ENCODE measurements around the gene VTI1A. TPM values are rescaled to one million over a fixed set of nuclear protein-coding genes. Genes with fewer than 3 reads are reported as not detected.

The VTI1A gene
- total and polyA plus RNA-seq, 2 of the 13 experiments (the other 11 are each of a cell fraction or from before 2014, with no cell fraction given), result 11.7 to 32.7 TPM

GRCh38 chr10:112835217-112835715 lies 388.3 kb downstream of the VTI1A start:
- intact Hi-C loops (cut with micrococcal nuclease; ENCODE audit: unreplicated experiment) (no loop called here), in situ Hi-C loops (cut with HindIII; ENCODE audit: extremely low pct_ligation_motif_present, low pct_unique_long_range_greater_than_20kb) (no loop called here)
- Histone ChIP-seq H3K27ac (ENCODE audit: extremely low read length, insufficient read depth, low read length) (no peak overlapping the region), H3K27me3 (ENCODE audit: control insufficient read depth in 1 of 2, insufficient read depth in 2 of 2, low read length in 2 of 2) (no peaks in the 10 kb centered on the region), H3K36me3 (replicated peaks in 1 of 2; ENCODE audit: control insufficient read depth in 1 of 2, insufficient read depth in 2 of 2, low read length in 2 of 2) (no peaks in the 10 kb centered on the region), H3K4me3 (replicated peaks in 1 of 3; ENCODE audit: insufficient read depth in 1 of 3, low read depth in 2 of 3, low read length in 3 of 3) (no peak overlapping the region), H3K4me2 (ENCODE audit: low read depth, low read length) (no peak overlapping the region), H3K79me2 (ENCODE audit: insufficient read depth, low read length) (no peaks in the 10 kb centered on the region), H3K4me1 (ENCODE audit: insufficient read depth, low read length) (peaks cover 36% of the 10 kb centered on the region), H3K9me3 (ENCODE audit: low read length) (no peaks in the 10 kb centered on the region), H3K9ac (ENCODE audit: insufficient read depth, low read depth, low read length) (no peak overlapping the region), H2AFZ (ENCODE audit: low read length) (no peak overlapping the region), H4K20me1 (ENCODE audit: insufficient read depth, low read length) (no peaks in the 10 kb centered on the region)
- ChIA-PET CTCF (ENCODE audit: low intra/inter-chr PET ratio, low total read pairs) (no interaction called here), POLR2A (no interaction called here)
- TF ChIP-seq FOSL1 (CRISPR knock-in tag; IDR thresholded peaks at IDR 0.05; ENCODE audit: borderline replicate concordance), result no peak
- TF ChIP-seq SP2 (CRISPR knock-in tag; IDR thresholded peaks at IDR 0.05), result no peak
- no peak for TF ChIP-seq HMGXB4 (CRISPR knock-in tag; IDR thresholded peaks at IDR 0.05; ENCODE audit: borderline replicate concordance in 1 of 2, low read depth in 1 of 2)
- no peak for TF ChIP-seq CC2D1A (CRISPR knock-in tag; IDR thresholded peaks at IDR 0.05)
- TF ChIP-seq SMC3 (IDR thresholded peaks at IDR 0.05; ENCODE audit: low read length), result no peak
- no peak for TF ChIP-seq EHMT2 (IDR thresholded peaks at IDR 0.05; ENCODE audit: borderline replicate concordance, low read depth, low read length)
- TF ChIP-seq ZNF33A (CRISPR knock-in tag; IDR thresholded peaks at IDR 0.05; ENCODE audit: borderline replicate concordance), result no peak
- TF ChIP-seq ARID5B (CRISPR knock-in tag; IDR thresholded peaks at IDR 0.05), result no peak
- FAIRE-seq (no peak), DNase-seq (ENCODE audit: low spot score) (no peak), ATAC-seq (no peak)
- 90% methylated on average over 11 of the region's 11 CpGs for WGBS (ENCODE audit: low lambda C conversion rate)
- no TSS peak for BruUV-seq (replicated peaks)

All from HepG2 (cell line).